ENCODE measurements around the gene RGS17. TPM values are rescaled to one million over a fixed set of nuclear protein-coding genes. Genes with fewer than 3 reads are reported as not detected.

RGS17 gene
- total RNA-seq, 1 experiment from 2014 or later: 1.2 TPM

- peak; percentile 40 for DNase-seq (ENCODE audit: low read depth, low spot score)
- in situ Hi-C loops (cut with HindIII; ENCODE audit: low pct_unique_long_range_greater_than_20kb, low sequenced_read_pairs): no loop called here
These were observed 38.7 kb downstream of the RGS17 start for GRCh38 chr6:153092082-153093013.

DNA sequence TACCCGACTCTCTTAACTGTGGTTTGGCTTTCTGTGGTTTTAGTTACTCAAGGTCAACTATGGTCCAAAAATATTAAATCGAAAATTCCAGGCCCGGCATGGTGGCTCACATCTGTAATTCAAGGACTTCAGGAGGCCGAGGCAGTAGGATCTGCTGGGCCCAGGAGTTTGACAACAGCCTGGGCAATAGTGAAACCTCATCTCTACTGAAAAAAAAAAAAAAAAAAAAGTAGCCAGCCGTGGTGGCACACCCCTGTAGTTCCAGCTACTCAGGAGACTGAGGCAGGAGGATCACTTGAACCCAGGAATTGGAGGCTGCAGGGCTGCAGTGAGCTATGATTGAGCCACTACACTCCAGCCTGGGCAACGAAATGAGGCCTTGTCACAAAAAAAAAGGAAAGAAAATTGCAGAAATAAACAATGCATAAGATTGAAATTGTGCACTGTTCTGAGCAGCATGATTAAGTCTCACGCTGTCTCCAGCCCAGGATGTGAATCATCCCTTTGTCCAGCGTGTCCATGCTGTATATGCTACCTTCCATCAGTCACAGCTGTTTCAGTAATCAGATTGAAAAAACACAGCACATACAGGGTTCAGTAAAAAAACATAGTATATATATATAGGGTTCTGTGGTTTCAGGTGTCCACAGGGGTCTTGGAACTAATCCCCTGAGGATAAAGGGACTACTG is 40.7 kb downstream of the RGS17 start:
- DNase-seq (ENCODE audit: low read depth, low spot score): peak; percentile 83
- in situ Hi-C loops (cut with HindIII; ENCODE audit: low pct_unique_long_range_greater_than_20kb, low sequenced_read_pairs): no loop called here

DNA sequence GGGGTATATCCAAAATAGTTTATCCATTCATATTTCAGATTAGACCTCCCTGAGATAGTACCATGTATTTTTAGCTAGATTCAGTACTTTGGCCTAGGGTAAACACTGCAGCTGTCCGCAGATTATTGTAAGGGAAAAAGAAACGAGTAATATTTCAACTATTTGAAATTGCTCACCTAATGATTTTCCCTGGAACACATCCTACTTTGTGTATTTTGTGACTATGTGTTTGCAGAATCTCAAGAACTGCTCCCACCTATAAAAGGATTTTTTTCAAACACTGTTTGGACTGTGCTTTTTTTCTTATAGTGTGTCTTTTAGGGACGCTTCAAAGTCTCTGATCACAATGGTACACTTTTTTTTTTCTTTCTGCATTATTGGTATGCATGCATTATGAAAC is 42.3 kb downstream of the RGS17 start:
- DNase-seq (ENCODE audit: low read depth, low spot score): no peak

DNA sequence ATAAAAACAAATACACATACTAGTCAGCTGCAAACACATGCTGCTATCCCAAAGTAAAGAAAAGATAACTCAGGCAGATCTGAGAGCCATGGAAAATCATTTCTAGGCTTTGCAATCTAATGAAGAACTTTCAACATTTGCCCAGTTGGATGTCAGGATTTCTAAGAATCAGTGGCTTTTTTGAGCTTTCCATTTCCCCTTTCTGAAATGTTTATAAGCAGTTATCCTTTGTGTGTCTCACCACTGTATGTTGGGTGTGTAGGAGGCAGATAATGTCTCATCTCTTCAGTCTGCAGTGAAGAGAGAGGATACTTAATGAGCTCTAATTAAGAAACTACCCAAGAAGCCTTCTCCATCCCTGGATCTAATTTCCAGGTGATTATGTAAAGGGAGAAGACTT is 43.6 kb downstream of the RGS17 start:
- DNase-seq (ENCODE audit: low read depth, low spot score): no peak
- in situ Hi-C loops (cut with HindIII; ENCODE audit: low pct_unique_long_range_greater_than_20kb, low sequenced_read_pairs): no loop called here

More for the DNA sequence above, 42.3 kb downstream of the RGS17 start:
- in situ Hi-C loops (cut with HindIII; ENCODE audit: low pct_unique_long_range_greater_than_20kb, low sequenced_read_pairs): no loop called here

- in situ Hi-C loops (cut with HindIII; ENCODE audit: low pct_unique_long_range_greater_than_20kb, low sequenced_read_pairs): no loop called here
- DNase-seq (ENCODE audit: low read depth, low spot score): no peak
These were observed 44.7 kb downstream of the RGS17 start for GRCh38 chr6:153086225-153086990.

DNA sequence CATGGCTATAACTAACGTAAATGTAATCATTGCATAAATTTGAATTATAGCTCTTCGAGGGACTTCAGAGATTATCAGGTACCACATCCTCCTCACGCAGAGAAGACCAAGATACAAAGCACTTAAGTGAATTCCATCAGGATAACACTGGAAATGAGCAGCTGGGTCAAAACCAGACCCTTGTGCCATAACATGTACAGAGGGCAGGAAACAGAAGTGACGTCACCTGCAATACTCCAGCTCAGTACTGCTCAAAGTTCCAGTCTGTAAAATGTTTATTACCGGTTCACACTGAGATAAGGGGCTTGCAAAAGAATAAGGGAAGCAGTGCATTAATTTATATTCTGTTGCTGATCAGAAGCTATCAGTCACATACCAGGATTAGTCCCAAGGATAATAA is 45.8 kb downstream of the RGS17 start:
- in situ Hi-C loops (cut with HindIII; ENCODE audit: low pct_unique_long_range_greater_than_20kb, low sequenced_read_pairs): no loop called here
- DNase-seq (ENCODE audit: low read depth, low spot score): no peak

DNA sequence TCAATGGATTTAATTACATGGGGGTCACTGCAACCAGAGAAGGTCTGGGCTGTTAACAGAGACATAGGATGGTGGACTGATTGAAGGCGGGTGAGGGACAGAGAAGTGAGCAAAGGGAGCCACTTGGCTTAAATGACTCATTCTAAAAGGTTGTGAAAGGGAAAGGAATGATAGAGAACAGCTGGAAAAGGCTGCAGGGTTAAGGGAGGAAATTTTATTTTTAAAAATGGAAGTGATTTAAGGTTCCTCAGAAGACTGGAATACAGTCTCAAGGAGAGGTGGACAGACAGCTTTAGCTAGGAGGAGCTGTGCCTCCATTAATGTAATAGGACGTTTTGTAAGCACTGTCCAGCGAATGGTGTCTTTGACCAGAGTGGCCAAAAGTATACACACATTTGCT is 46.7 kb downstream of the RGS17 start:
- in situ Hi-C loops (cut with HindIII; ENCODE audit: low pct_unique_long_range_greater_than_20kb, low sequenced_read_pairs): no loop called here
- no peak for DNase-seq (ENCODE audit: low read depth, low spot score)

GRCh38 chr6:153083869-153084268 is 47.2 kb downstream of the RGS17 start:
- in situ Hi-C loops (cut with HindIII; ENCODE audit: low pct_unique_long_range_greater_than_20kb, low sequenced_read_pairs): no loop called here
- no peak for DNase-seq (ENCODE audit: low read depth, low spot score)

- no peak for DNase-seq (ENCODE audit: low read depth, low spot score)
- in situ Hi-C loops (cut with HindIII; ENCODE audit: low pct_unique_long_range_greater_than_20kb, low sequenced_read_pairs): no loop called here
These were observed 49.2 kb downstream of the RGS17 start for GRCh38 chr6:153081914-153082313.

DNA sequence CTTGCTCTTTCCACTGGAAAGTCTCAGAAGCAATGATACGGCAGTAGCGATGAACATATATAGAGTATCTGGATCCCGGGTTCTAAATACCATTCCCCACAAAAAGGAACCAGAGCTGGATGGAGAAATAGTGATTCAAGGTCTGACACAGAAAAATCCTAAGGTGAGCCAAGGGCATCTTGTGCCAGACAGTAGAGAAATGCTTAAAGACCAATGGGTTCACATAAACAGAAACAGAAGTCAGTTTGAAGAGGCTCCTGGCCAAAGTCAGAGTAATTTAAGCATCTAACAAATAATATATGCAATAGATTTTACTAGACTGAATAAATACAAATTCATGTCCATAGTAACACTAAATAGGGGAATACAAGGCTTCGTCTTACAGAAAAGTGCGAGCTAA is 54.7 kb downstream of the RGS17 start:
- in situ Hi-C loops (cut with HindIII; ENCODE audit: low pct_unique_long_range_greater_than_20kb, low sequenced_read_pairs): no loop called here
- DNase-seq (ENCODE audit: low read depth, low spot score): no peak

DNA sequence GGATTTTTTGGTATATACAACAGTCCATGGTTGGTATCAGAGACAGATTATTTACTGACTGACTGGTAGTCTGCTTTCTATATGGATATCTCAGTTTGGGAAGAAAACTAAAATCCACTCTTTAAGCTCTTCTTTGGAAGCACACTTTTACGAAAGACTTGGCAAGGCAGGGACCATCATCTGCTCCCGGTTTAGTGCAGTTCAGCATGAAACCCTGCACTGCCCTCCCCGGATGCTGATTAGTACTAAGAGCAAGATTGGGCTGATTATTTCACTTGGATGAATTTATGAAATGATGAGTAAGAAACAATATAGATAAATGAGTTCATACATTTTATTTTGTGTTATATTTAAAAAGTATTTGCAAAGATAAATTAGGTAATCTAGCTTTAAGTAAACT is 56.3 kb downstream of the RGS17 start:
- in situ Hi-C loops (cut with HindIII; ENCODE audit: low pct_unique_long_range_greater_than_20kb, low sequenced_read_pairs): no loop called here
- DNase-seq (ENCODE audit: low read depth, low spot score): no peak

DNA sequence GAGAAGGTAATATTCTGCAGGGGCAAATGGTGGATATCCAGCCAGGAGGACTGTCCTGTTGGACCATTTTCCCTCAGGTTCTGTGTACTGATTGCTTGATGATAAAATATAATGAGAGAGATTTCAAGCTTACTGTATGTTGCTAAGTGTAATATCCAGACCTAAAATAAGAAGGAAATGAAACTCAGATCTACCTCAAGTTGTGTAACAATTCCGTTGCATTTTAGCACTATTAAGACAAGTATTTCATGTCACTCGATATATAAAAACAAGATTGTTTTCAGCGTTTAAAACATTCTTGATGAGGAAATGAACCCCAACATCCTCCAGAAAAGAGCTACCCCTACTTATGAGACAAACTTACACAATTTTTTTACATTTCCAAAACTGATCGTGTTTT is 57.2 kb downstream of the RGS17 start:
- DNase-seq (ENCODE audit: low read depth, low spot score): no peak
- in situ Hi-C loops (cut with HindIII; ENCODE audit: low pct_unique_long_range_greater_than_20kb, low sequenced_read_pairs): no loop called here

DNA sequence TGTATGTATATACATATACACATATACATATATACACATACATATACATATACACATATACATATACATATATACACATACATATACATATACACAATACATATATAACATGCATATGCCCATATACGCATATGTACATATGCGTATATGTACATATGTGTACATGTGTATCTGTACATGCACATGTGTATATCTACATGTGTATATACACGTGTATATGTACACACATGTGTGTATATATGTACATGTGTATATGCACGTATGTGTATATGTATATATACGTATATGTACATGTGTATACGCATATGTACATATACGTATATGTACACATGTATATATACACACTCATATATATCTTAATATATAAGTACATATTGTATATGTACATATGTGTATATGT is 60.3 kb downstream of the RGS17 start:
- DNase-seq (ENCODE audit: low read depth, low spot score): no peak
- in situ Hi-C loops (cut with HindIII; ENCODE audit: low pct_unique_long_range_greater_than_20kb, low sequenced_read_pairs): no loop called here

DNA sequence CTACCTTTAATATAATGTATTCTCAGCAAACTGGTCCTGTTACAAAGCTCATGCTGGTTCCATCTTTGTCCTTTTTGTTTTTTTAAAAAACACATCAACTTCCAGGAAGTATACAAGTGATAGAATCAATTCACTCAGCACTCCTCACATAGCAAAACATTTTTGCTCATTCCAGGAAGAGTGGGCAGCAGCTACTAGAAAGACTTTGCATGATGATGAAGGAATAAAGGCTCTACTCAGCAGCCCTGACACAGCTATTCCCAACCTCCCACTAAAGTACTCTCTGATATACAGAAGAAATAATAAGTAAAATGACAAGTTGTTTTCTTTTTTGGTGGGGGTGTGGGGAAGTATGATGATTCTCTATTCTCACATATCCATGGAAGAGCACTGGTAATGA is 61.2 kb downstream of the RGS17 start:
- DNase-seq (ENCODE audit: low read depth, low spot score): no peak
- in situ Hi-C loops (cut with HindIII; ENCODE audit: low pct_unique_long_range_greater_than_20kb, low sequenced_read_pairs): no loop called here

DNA sequence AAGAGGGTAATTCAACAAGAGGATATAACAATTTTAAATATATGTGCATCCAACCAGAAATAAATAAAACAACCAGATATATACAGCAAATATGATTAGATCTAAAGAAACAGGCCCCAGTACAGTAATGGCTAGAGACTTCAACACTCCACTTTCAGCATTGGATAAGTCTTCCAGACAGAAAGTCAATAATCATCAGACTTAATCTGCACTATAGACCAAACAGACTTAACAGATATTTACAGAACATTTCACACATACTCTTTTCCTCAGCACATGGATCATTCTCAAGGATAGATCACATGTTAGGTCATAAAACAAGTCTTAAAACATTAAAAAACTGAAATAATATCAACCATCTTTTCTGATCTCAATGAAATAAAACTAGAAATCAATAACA is 65.9 kb downstream of the RGS17 start:
- DNase-seq (ENCODE audit: low read depth, low spot score): no peak
- in situ Hi-C loops (cut with HindIII; ENCODE audit: low pct_unique_long_range_greater_than_20kb, low sequenced_read_pairs): no loop called here

GRCh38 chr6:153063936-153064335 is 67.1 kb downstream of the RGS17 start:
- DNase-seq (ENCODE audit: low read depth, low spot score): no peak
- in situ Hi-C loops (cut with HindIII; ENCODE audit: low pct_unique_long_range_greater_than_20kb, low sequenced_read_pairs): no loop called here

GRCh38 chr6:153062516-153062915 is 68.6 kb downstream of the RGS17 start:
- in situ Hi-C loops (cut with HindIII; ENCODE audit: low pct_unique_long_range_greater_than_20kb, low sequenced_read_pairs): no loop called here
- no peak for DNase-seq (ENCODE audit: low read depth, low spot score)

GRCh38 chr6:153059757-153060156 is 71.3 kb downstream of the RGS17 start:
- in situ Hi-C loops (cut with HindIII; ENCODE audit: low pct_unique_long_range_greater_than_20kb, low sequenced_read_pairs): no loop called here
- peak; percentile 23 for DNase-seq (ENCODE audit: low read depth, low spot score)
